Dendritic cell treated with granulocyte-macrophage colony-stimulating factor and Interleukin-4, amounts not matched to agents 40 ng/mL and 50 ng/mL, for 4 days (primary cell): ENCODE results near the gene PTH2.
"Not testable (repeated sequence)": the region's sequence is repeated elsewhere in the genome, so short reads cannot be mapped to it uniquely, and the experiment has no call there.

Source experiments
- H3K27ac Mint-ChIP-seq: one replicate; pipeline ENCODE4 v1.8.0; 2022; ENCODE audit warnings: mild to moderate bottlenecking, mixed read lengths
- H3K27me3 Mint-ChIP-seq: one replicate; pipeline ENCODE4 v1.8.0; 2022; ENCODE audit warnings: mild to moderate bottlenecking, mixed read lengths
- H3K36me3 Mint-ChIP-seq: one replicate; pipeline ENCODE4 v1.8.0; 2022; ENCODE audit warnings: low read depth, mixed read lengths
- H3K4me1 Mint-ChIP-seq: one replicate; pipeline ENCODE4 v1.8.0; 2022; ENCODE audit warnings: low read depth, mixed read lengths
- H3K4me3 Mint-ChIP-seq: one replicate; pipeline ENCODE4 v1.8.0; 2022; ENCODE audit warnings: mild to moderate bottlenecking, moderate library complexity, mixed read lengths
- H3K9me3 Mint-ChIP-seq: one replicate; pipeline ENCODE4 v1.8.0; 2022; ENCODE audit warnings: mixed read lengths
- intact Hi-C: fragments of 100-400 bp; cut with micrococcal nuclease; formaldehyde crosslinking; loops from one replicate; pipeline ENCODE4 v1.15.0; 2022

PTH2 gene

DNA sequence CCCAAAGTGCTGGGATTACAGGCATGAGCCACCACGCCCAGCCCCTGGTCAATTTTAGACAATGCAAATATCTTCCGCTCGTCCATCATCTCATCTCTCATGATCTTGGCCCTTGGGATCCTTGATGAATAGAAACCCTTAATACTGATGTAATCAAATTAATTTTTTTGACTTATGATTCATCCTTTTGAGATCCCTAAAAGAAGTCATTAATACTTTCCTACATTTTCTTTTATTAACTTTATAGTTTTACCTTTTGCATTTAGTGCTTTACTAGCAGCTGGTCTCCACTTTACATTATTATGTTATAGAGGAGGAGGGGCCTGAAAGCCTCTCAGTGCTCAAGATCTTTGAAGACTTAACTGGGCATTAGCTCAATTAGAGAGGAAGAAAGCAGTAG, 42.9 kb downstream of the PTH2 start:
- Mint-ChIP-seq H3K27ac (no peak overlapping the region), H3K36me3 (no peaks in the 10 kb centered on the region), H3K4me3 (no peak overlapping the region), H3K9me3 (peaks cover 18% of the 10 kb centered on the region), H3K27me3 (peaks cover 20% of the 10 kb centered on the region), H3K4me1 (no peaks in the 10 kb centered on the region)
- intact Hi-C loops: no loop called here

GRCh38 chr19:49378512-49378911, 44.7 kb downstream of the PTH2 start:
- H3K9me3 Mint-ChIP-seq: peaks cover 18% of the 10 kb centered on the region
- no peaks in the 10 kb centered on the region for H3K36me3 Mint-ChIP-seq
- no peak overlapping the region for H3K4me3 Mint-ChIP-seq
- peaks cover 22% of the 10 kb centered on the region for H3K27me3 Mint-ChIP-seq
- H3K4me1 Mint-ChIP-seq: no peaks in the 10 kb centered on the region
- H3K27ac Mint-ChIP-seq: no peak overlapping the region
- intact Hi-C loops: no loop called here

DNA sequence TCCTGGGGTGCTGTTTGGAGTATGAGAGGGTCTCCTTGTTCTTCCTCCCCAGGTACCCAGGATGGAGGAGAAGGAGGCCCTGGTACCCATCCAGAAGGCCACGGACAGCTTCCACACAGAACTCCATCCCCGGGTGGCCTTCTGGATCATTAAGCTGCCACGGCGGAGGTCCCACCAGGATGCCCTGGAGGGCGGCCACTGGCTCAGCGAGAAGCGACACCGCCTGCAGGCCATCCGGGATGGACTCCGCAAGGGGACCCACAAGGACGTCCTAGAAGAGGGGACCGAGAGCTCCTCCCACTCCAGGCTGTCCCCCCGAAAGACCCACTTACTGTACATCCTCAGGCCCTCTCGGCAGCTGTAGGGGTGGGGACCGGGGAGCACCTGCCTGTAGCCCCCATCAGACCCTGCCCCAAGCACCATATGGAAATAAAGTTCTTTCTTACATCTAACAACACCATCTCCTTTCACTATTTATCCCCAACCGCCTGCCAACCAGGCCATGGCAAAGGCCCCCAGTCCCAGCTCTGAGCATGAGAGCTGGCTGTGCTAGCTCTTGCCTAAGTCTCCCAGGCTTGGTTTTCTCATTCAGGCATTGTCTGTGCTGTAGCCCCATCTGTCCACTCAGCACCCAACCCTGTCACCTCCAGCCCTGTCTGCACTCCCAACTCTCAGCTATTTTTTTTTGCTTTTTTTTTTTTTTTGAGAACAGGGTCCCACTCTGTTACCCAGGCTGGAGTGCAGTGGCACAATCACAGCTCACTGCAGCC, 48.4 kb downstream of the PTH2 start:
- Mint-ChIP-seq H3K4me1 (no peaks in the 10 kb centered on the region), H3K27me3 (peaks cover 25% of the 10 kb centered on the region), H3K36me3 (no peaks in the 10 kb centered on the region), H3K4me3 (no peak overlapping the region), H3K27ac (no peak overlapping the region), H3K9me3 (peaks cover 11% of the 10 kb centered on the region)
- intact Hi-C loops: no loop called here

GRCh38 chr19:49373174-49373573, 50.1 kb downstream of the PTH2 start:
- H3K27ac Mint-ChIP-seq, intact Hi-C loops: not testable (repeated sequence)

More at GRCh38 chr19:49373174-49373573, 50.1 kb downstream of the PTH2 start:
- not testable (repeated sequence) for H3K4me1 Mint-ChIP-seq, H3K36me3 Mint-ChIP-seq, H3K4me3 Mint-ChIP-seq
- H3K27me3 Mint-ChIP-seq: peaks cover 25% of the 10 kb centered on the region
- H3K9me3 Mint-ChIP-seq: peaks cover 25% of the 10 kb centered on the region
